Neural progenitor cell (in vitro differentiated cells): Measurements from ENCODE around the gene MME. TPM values are rescaled to one million over a fixed set of nuclear protein-coding genes. Genes with fewer than 3 reads are reported as not detected.

Experiments
- DNase-seq: peaks from one replicate; pipeline ENCODE4 v3.0.0-alpha.2; 2016; ENCODE audit warnings: low spot score
- H2AFZ ChIP-seq: fragments of 200-600 bp; sonication (generic); replicated peaks from 2 replicates; pipeline ENCODE4 v1.6.1; 2016; ENCODE audit warnings: antibody characterized with exemption
- H3F3A ChIP-seq: fragments of 200-600 bp; sonication (generic); 2 replicates; pipeline ENCODE4 v1.6.1; 2016; ENCODE audit warnings: antibody characterized with exemption, low read depth
- H3K27ac ChIP-seq: fragments of 200-600 bp; sonication (generic); 2 replicates; pipeline ENCODE4 v1.5.1; 2016; ENCODE audit warnings: mild to moderate bottlenecking
- H3K27me3 ChIP-seq: fragments of 200-600 bp; sonication (generic); 2 replicates; pipeline ENCODE4 v1.6.1; 2016; ENCODE audit warnings: mild to moderate bottlenecking, moderate library complexity
- H3K36me3 ChIP-seq: fragments of 200-600 bp; sonication (generic); 2 replicates; pipeline ENCODE4 v1.5.1; 2016
- H3K4me1 ChIP-seq: fragments of 200-600 bp; sonication (generic); 2 replicates; pipeline ENCODE4 v1.6.1; 2016; ENCODE audit warnings: mixed run types
- H3K4me2 ChIP-seq: fragments of 200-600 bp; sonication (generic); 2 replicates; pipeline ENCODE4 v1.6.1; 2016
- H3K4me3 ChIP-seq: fragments of 200-600 bp; sonication (generic); 2 replicates; pipeline ENCODE4 v1.5.1; 2016
- H3K79me2 ChIP-seq: fragments of 200-600 bp; sonication (generic); 2 replicates; pipeline ENCODE4 v1.6.1; 2016; ENCODE audit warnings: low read depth
- H3K9ac ChIP-seq: fragments of 200-600 bp; sonication (generic); 2 replicates; pipeline ENCODE4 v1.6.1; 2016
- H3K9me3 ChIP-seq: fragments of 200-600 bp; sonication (generic); 2 replicates; pipeline ENCODE4 v1.5.1; 2016; ENCODE audit warnings: low read depth
- H4K20me1 ChIP-seq: fragments of 200-600 bp; sonication (generic); 2 replicates; pipeline ENCODE4 v1.6.1; 2016; ENCODE audit warnings: low read depth
- H3K27ac Mint-ChIP-seq: 3 replicates; pipeline ENCODE4 v1.8.0; 2021; ENCODE audit warnings: mixed read lengths
- H3K27me3 Mint-ChIP-seq: 2 replicates; pipeline ENCODE4 v1.8.0; 2022; ENCODE audit warnings: low read depth, mild to moderate bottlenecking, inconsistent platforms, moderate library complexity, mixed read lengths; ENCODE audit not compliant: insufficient read depth
- H3K36me3 Mint-ChIP-seq: 3 replicates; pipeline ENCODE4 v1.8.0; 2021; ENCODE audit warnings: mixed read lengths
- H3K4me1 Mint-ChIP-seq: 3 replicates; pipeline ENCODE4 v1.8.0; 2021; ENCODE audit warnings: mixed read lengths
- H3K4me3 Mint-ChIP-seq: 3 replicates; pipeline ENCODE4 v1.8.0; 2021; ENCODE audit warnings: mild to moderate bottlenecking, moderate library complexity, mixed read lengths
- H3K9me3 Mint-ChIP-seq: 3 replicates; pipeline ENCODE4 v1.8.0; 2020; ENCODE audit warnings: mixed read lengths
- CTCF ChIP-seq: fragments of 200-600 bp; sonication (generic); IDR thresholded peaks from 2 replicates; pipeline ENCODE4 v1.5.1; 2017; ENCODE audit warnings: antibody characterized with exemption, mild to moderate bottlenecking
- EZH2 ChIP-seq: fragments of 200-600 bp; sonication (generic); IDR thresholded peaks from 2 replicates; pipeline ENCODE4 v1.6.1; 2017; ENCODE audit warnings: antibody characterized with exemption, mild to moderate bottlenecking, moderate library complexity
- EZH2phosphoT487 ChIP-seq: fragments of 200-600 bp; sonication (generic); IDR thresholded peaks from 2 replicates; pipeline ENCODE4 v1.6.1; 2017; ENCODE audit warnings: antibody characterized with exemption
- total RNA-seq: library from RNA; depleted of rRNA; stranded (reverse); fragments of >200 nt; gene quantifications from 2 replicates; pipeline ENCODE4 v1.2.3, GENCODE V29; 2015; ENCODE audit warnings: low replicate concordance

MME gene
- total RNA-seq, 1 donor from 2014 or later, result 5.0 TPM

GRCh38 chr3:155193868-155194267 lies 113.7 kb downstream of the MME start:
- TF ChIP-seq EZH2phosphoT487 (no peak), EZH2 (no peak), CTCF (no peak)
- Mint-ChIP-seq H3K4me3 (no peak overlapping the region), H3K4me1 (peaks cover 7% of the 10 kb centered on the region), H3K27me3 (peaks cover 8% of the 10 kb centered on the region), H3K36me3 (no peaks in the 10 kb centered on the region), H3K27ac (no peak overlapping the region), H3K9me3 (no peaks in the 10 kb centered on the region)
- DNase-seq, result no peak
- H3F3A ChIP-seq, result no peaks in the 10 kb centered on the region
- H3K4me3 ChIP-seq, result no peak overlapping the region
- no peaks in the 10 kb centered on the region for H3K4me1 ChIP-seq
- no peak overlapping the region for H3K27ac ChIP-seq
- no peaks in the 10 kb centered on the region for H4K20me1 ChIP-seq
- no peaks in the 10 kb centered on the region for H3K9me3 ChIP-seq
- no peak overlapping the region for H3K9ac ChIP-seq
- H3K36me3 ChIP-seq, result no peaks in the 10 kb centered on the region
- no peaks in the 10 kb centered on the region for H3K79me2 ChIP-seq
- H3K27me3 ChIP-seq, result no peaks in the 10 kb centered on the region
- no peak overlapping the region for H3K4me2 ChIP-seq
- no peak overlapping the region for H2AFZ ChIP-seq

DNA sequence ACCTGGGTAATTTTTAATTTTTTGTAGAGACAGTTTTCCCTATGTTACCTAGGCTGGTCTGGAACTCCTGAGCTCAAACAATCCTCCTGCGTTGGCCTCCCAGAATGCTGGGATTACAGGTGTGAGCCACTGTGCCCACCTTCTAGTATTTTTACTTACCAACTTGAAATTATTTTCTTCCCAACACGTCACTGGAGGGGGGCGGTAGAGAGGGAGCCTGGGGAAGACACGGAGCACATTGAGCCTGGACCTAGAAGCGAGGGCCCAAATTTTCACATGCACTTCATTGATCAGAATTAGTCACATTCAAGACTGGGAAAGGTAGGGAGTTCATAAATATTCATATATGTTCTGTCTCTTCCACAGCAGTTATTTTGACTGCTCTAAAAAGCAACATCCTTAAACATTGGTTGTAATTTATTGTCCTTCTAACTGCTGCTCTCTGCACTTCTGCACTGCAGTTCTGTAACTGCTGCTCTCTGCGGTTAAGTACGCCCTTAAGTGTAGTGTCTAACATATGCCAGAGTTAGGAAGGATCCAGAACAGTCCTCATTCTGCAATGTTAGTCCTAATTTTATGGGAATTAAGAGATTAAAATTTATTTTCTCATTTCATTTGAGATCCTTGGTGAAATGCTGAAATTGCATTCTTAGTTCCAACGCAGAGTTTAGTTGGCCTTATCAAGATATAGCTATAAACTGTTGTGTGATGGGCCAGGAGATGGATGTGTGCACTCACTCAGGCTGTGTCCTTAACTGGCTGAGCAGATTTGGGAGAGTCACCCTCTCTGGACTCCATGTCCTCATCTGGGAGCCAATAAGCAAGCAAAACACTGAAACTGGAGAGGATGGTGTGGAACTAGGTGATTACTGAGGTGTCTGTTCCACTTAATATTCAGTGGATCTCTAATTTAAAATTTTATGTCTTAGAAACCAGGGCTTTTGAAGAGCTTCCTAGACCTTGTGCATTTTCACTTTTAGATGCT lies 115.1 kb downstream of the MME start:
- Mint-ChIP-seq H3K27ac (no peak overlapping the region), H3K4me3 (no peak overlapping the region), H3K36me3 (no peaks in the 10 kb centered on the region), H3K4me1 (peaks cover 7% of the 10 kb centered on the region), H3K9me3 (no peaks in the 10 kb centered on the region), H3K27me3 (peaks cover 11% of the 10 kb centered on the region)
- no peak overlapping the region for H3K27ac ChIP-seq
- TF ChIP-seq EZH2phosphoT487, result no peak
- no peak for TF ChIP-seq EZH2
- no peak for TF ChIP-seq CTCF
- no peaks in the 10 kb centered on the region for H4K20me1 ChIP-seq
- no peak overlapping the region for H3K4me2 ChIP-seq
- no peaks in the 10 kb centered on the region for H3K27me3 ChIP-seq
- DNase-seq, result no peak
- peak overlapping the region; percentile 31 for H2AFZ ChIP-seq
- H3K9ac ChIP-seq, result no peak overlapping the region
- H3K9me3 ChIP-seq, result no peaks in the 10 kb centered on the region
- H3K79me2 ChIP-seq, result no peaks in the 10 kb centered on the region
- H3K36me3 ChIP-seq, result no peaks in the 10 kb centered on the region
- H3K4me1 ChIP-seq, result no peaks in the 10 kb centered on the region
- no peaks in the 10 kb centered on the region for H3F3A ChIP-seq
- H3K4me3 ChIP-seq, result no peak overlapping the region

DNA sequence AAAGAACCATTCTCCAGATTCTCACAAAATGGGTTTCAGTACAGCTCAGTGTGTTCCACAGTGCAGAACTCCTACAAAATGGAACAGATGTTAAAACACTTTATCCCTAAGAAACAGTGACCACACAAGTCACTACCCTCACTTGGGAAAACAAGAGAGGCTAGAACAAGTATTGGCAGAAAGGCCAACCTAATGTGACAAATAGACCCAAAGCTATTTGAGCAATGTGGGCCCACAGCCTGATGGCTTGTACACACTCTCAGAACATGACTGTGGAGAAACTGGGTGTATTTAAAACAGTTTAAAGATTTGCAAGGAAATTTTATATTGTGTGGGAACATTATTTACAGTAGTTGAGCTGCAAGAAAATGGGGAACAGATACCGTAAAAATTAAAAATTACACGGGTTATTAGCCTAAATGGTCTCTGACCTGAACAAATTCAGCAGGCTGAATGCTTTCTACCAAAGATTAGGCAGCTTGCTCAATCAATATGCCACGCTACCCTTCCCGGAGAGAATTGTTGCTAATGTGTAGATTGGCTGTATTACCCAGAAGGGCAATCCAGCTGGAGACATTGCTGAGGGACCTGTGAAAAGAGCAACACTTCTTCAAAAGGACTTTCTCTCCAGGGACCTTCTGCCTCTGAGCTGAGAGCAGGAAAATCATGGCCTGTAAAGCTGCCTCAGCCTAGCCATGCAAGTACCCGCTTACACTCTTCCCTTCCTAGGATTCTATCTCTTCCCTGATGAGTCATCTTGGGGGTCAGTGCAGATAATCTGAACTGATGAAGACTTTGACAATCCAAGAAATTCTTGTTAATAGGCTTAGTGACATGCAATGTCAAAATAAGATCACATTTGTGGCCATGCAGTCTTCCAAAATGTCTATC lies 116.3 kb downstream of the MME start:
- no peaks in the 10 kb centered on the region for H3K27me3 ChIP-seq
- H3K9ac ChIP-seq, result no peak overlapping the region
- no peaks in the 10 kb centered on the region for H4K20me1 ChIP-seq
- TF ChIP-seq EZH2 (no peak), EZH2phosphoT487 (no peak)
- H3F3A ChIP-seq, result no peaks in the 10 kb centered on the region
- DNase-seq, result no peak
- H3K36me3 ChIP-seq, result no peaks in the 10 kb centered on the region
- H3K9me3 Mint-ChIP-seq, result no peaks in the 10 kb centered on the region
- H3K36me3 Mint-ChIP-seq, result no peaks in the 10 kb centered on the region
- no peaks in the 10 kb centered on the region for H3K9me3 ChIP-seq
- H3K4me2 ChIP-seq, result no peak overlapping the region
- no peak overlapping the region for H3K27ac ChIP-seq
- no peak overlapping the region for H3K4me3 Mint-ChIP-seq
- no peak overlapping the region for H2AFZ ChIP-seq
- H3K79me2 ChIP-seq, result no peaks in the 10 kb centered on the region
- peaks cover 11% of the 10 kb centered on the region for H3K27me3 Mint-ChIP-seq
- H3K27ac Mint-ChIP-seq, result no peak overlapping the region
- H3K4me1 Mint-ChIP-seq, result peaks cover 7% of the 10 kb centered on the region
- no peak overlapping the region for H3K4me3 ChIP-seq
- no peaks in the 10 kb centered on the region for H3K4me1 ChIP-seq
